Mucosa of descending colon (tissue), 3 donors: ENCODE results near the gene PRRC2C. TPM values are rescaled to one million over a fixed set of nuclear protein-coding genes. Genes with fewer than 3 reads are reported as not detected.
"Not testable (repeated sequence)": the region's sequence is repeated elsewhere in the genome, so short reads cannot be mapped to it uniquely, and the experiment has no call there.

Experiments used
- ATAC-seq: fragments of 200-7000 bp; cut with Tn5 transposase; one replicate; pipeline ENCODE4 v1.9.1; 2020; ENCODE audit warnings: mild to moderate bottlenecking, moderate library complexity
- DNase-seq, 3 donors: peaks; one replicate each; pipeline ENCODE4 v3.0.0-alpha.2; 2020
- H3K36me3 ChIP-seq: fragments of 200-600 bp; one replicate; pipeline ENCODE4 v1.8.0; 2021; ENCODE audit warnings: low read depth, mild to moderate bottlenecking
- H3K4me1 ChIP-seq: fragments of 200-600 bp; one replicate; pipeline ENCODE4 v1.8.0; 2021; ENCODE audit warnings: low read depth, mild to moderate bottlenecking
- H3K4me3 ChIP-seq: fragments of 200-600 bp; one replicate; pipeline ENCODE4 v1.8.0; 2021; ENCODE audit warnings: mild to moderate bottlenecking
- H3K9me3 ChIP-seq: fragments of 200-600 bp; one replicate; pipeline ENCODE4 v1.8.0; 2021; ENCODE audit warnings: mild to moderate bottlenecking
- CTCF ChIP-seq: fragments of 200-600 bp; IDR thresholded peaks from one replicate; pipeline ENCODE4 v1.8.0; 2022; ENCODE audit warnings: antibody characterized with exemption, mild to moderate bottlenecking
- intact Hi-C, 2 donors: fragments of 100-400 bp; cut with DNase I in 1 of 2; cut with micrococcal nuclease in 1 of 2; formaldehyde crosslinking; loops; one replicate each; pipeline versions ENCODE4 v1.11.0 to v1.11.1; 2022; cut with DNase I, micrococcal nuclease
- total RNA-seq, 3 donors: library from RNA; stranded (reverse); fragmentation: NEBNext Ultra II Directional in 2 of 3; extraction: Animal tissue kit (Norgen Biotek cat#: 25700) in 2 of 3; gene quantifications; one replicate each; pipeline versions ENCODE4 v1.2.1 to v1.2.4, GENCODE V29; 2021 to 2023
- donor health status: DM: no; HTN: no; CAD: no; lungs with moderate emphysema.
- donor health status: DM: no; HTN: no; CAD: no.
- donor health status: DM: no; HTN: yes; CAD: no.

Gene PRRC2C
- total RNA-seq, 3 donors from 2014 or later: 137 to 152 (median 138) TPM

- no peaks in the 10 kb centered on the region for H3K9me3 ChIP-seq
Observed at GRCh38 chr1:171596119-171596518, 110.8 kb downstream of the PRRC2C start.

GRCh38 chr1:171596705-171597104 lies 111.4 kb downstream of the PRRC2C start:
- H3K9me3 ChIP-seq: no peaks in the 10 kb centered on the region
- no peaks in the 10 kb centered on the region for H3K4me1 ChIP-seq
- H3K36me3 ChIP-seq: no peaks in the 10 kb centered on the region
- intact Hi-C loops: no loop called here
- no peak for TF ChIP-seq CTCF
- H3K4me3 ChIP-seq: no peak overlapping the region
- DNase-seq: no peak
- no peak for ATAC-seq

More at GRCh38 chr1:171596119-171596518, 110.8 kb downstream of the PRRC2C start:
- TF ChIP-seq CTCF: no peak
- ATAC-seq: no peak
- Histone ChIP-seq H3K36me3 (no peaks in the 10 kb centered on the region), H3K4me1 (no peaks in the 10 kb centered on the region), H3K4me3 (no peak overlapping the region)
- intact Hi-C loops: no loop called here
- DNase-seq: no peak

GRCh38 chr1:171597203-171597602 lies 111.9 kb downstream of the PRRC2C start:
- H3K36me3 ChIP-seq: no peaks in the 10 kb centered on the region
- intact Hi-C loops: no loop called here
- no peaks in the 10 kb centered on the region for H3K9me3 ChIP-seq
- ATAC-seq: no peak
- no peaks in the 10 kb centered on the region for H3K4me1 ChIP-seq
- DNase-seq: no peak
- no peak overlapping the region for H3K4me3 ChIP-seq
- no peak for TF ChIP-seq CTCF

- intact Hi-C loops, DNase-seq, H3K9me3 ChIP-seq, H3K36me3 ChIP-seq, ATAC-seq, H3K4me3 ChIP-seq, H3K4me1 ChIP-seq: not testable (repeated sequence)
Observed at GRCh38 chr1:171600310-171600709, 115.0 kb downstream of the PRRC2C start.

GRCh38 chr1:171600862-171601261 lies 115.5 kb downstream of the PRRC2C start:
- TF ChIP-seq CTCF: no peak
- DNase-seq: no peak
- H3K9me3 ChIP-seq: no peaks in the 10 kb centered on the region
- H3K4me3 ChIP-seq: no peak overlapping the region
- intact Hi-C loops: no loop called here
- no peak for ATAC-seq
- no peaks in the 10 kb centered on the region for H3K36me3 ChIP-seq
- H3K4me1 ChIP-seq: no peaks in the 10 kb centered on the region

GRCh38 chr1:171603042-171603441 lies 117.7 kb downstream of the PRRC2C start:
- ATAC-seq, intact Hi-C loops, H3K36me3 ChIP-seq, H3K9me3 ChIP-seq, H3K4me3 ChIP-seq, H3K4me1 ChIP-seq, DNase-seq: not testable (repeated sequence)

- H3K9me3 ChIP-seq: no peaks in the 10 kb centered on the region
- no peaks in the 10 kb centered on the region for H3K36me3 ChIP-seq
- intact Hi-C loops: no loop called here
- no peak for TF ChIP-seq CTCF
- no peaks in the 10 kb centered on the region for H3K4me1 ChIP-seq
- ATAC-seq (no peak), DNase-seq (no peak)
- H3K4me3 ChIP-seq: no peak overlapping the region
Observed at GRCh38 chr1:171606402-171606941, 121.1 kb downstream of the PRRC2C start.
